Endothelial cell of umbilical vein (primary cell): Measurements from ENCODE around the gene ALDH1A2. TPM values are rescaled to one million over a fixed set of nuclear protein-coding genes. Genes with fewer than 3 reads are reported as not detected.

Experiments
- BruUV-seq: library from RNA; stranded (reverse); fragments of 400-500 nt; replicated peaks from 2 replicates; lab custom pipeline; 2021; lab: Mats Ljungman, UMichigan
- CTCF ChIA-PET: fragments of 300-600, 350-600 bp; sonication (Branson Sonifier 250); formaldehyde crosslinking; loops from one replicate; lab custom pipeline; 2021; ENCODE audit warnings: antibody characterized with exemption, inconsistent platforms; lab: Charles Lee
- POLR2A ChIA-PET: fragments of 300-600, 350-600 bp; sonication (Branson Sonifier 250); formaldehyde crosslinking; loops from one replicate; lab custom pipeline; 2021; ENCODE audit warnings: antibody characterized with exemption, inconsistent platforms; lab: Charles Lee
- DNase-seq: peaks from one replicate; pipeline ENCODE4 v3.0.0-alpha.2; 2011; ENCODE audit warnings: low read depth, low spot score
- FAIRE-seq: peaks from 2 replicates; lab custom pipeline; 2011; peaks lifted over from hg19 to GRCh38; lab: Jason Lieb, UNC
- H2AFZ ChIP-seq: 2 replicates; pipeline ENCODE4 v1.6.0; 2012; ENCODE audit warnings: low read depth, low read length, control low read depth, inconsistent platforms
- H3K27ac ChIP-seq: 2 replicates; pipeline ENCODE4 v1.5.1; 2011; ENCODE audit warnings: low read depth, mild to moderate bottlenecking, control low read depth, low read length, moderate library complexity; ENCODE audit not compliant: insufficient read depth
- H3K27me3 ChIP-seq, 2 experiments: 2 replicates each; pipeline versions ENCODE4 v1.6.0 to v1.6.1; 2011; ENCODE audit warnings: low read length in 2 of 2, mixed read lengths in 1 of 2; ENCODE audit not compliant: control insufficient read depth in 2 of 2, insufficient read depth in 2 of 2
- H3K36me3 ChIP-seq, 2 experiments: 2 replicates in 1 of 2; 3 replicates in 1 of 2; pipeline ENCODE4 v1.5.1; 2011; ENCODE audit warnings: low read length in 2 of 2, mild to moderate bottlenecking in 1 of 2, moderate library complexity in 1 of 2; ENCODE audit not compliant: control insufficient read depth in 2 of 2, insufficient read depth in 2 of 2; ENCODE audit errors: extremely low read depth in 1 of 2
- H3K4me1 ChIP-seq: 3 replicates; pipeline ENCODE4 v1.5.1; 2011; ENCODE audit warnings: mild to moderate bottlenecking, low read length; ENCODE audit not compliant: control insufficient read depth, insufficient read depth; ENCODE audit errors: extremely low read depth
- H3K4me2 ChIP-seq: 2 replicates; pipeline ENCODE4 v1.6.1; 2011; ENCODE audit warnings: low read length, control low read depth, mixed read lengths; ENCODE audit not compliant: insufficient read depth
- H3K4me3 ChIP-seq, 3 experiments: fragments of 200-600 bp in 1 of 3; sonication (generic), shearing (Covaris generic) in 1 of 3; replicated peaks in 1 of 3; 2 replicates each; pipeline ENCODE4 v1.5.1; 2011 to 2016; ENCODE audit warnings: control low read depth in 3 of 3, low read length in 3 of 3, mild to moderate bottlenecking in 2 of 3, inconsistent platforms in 1 of 3, low read depth in 1 of 3, moderate library complexity in 1 of 3; ENCODE audit not compliant: insufficient read depth in 1 of 3
- H3K79me2 ChIP-seq: 2 replicates; pipeline ENCODE4 v1.6.0; 2012; ENCODE audit warnings: low read length, inconsistent platforms; ENCODE audit not compliant: control insufficient read depth, insufficient read depth
- H3K9ac ChIP-seq: replicated peaks from 2 replicates; pipeline ENCODE3; 2011; ENCODE audit warnings: low read length, control low read depth; ENCODE audit not compliant: insufficient read depth; ENCODE audit errors: extremely low read depth
- H3K9me1 ChIP-seq: replicated peaks from 3 replicates; pipeline ENCODE4 v1.6.0; 2011; ENCODE audit warnings: mild to moderate bottlenecking, low read length; ENCODE audit not compliant: control insufficient read depth, insufficient read depth; ENCODE audit errors: extremely low read depth
- H3K9me3 ChIP-seq: replicated peaks from 2 replicates; pipeline ENCODE4 v1.5.1; 2012; ENCODE audit warnings: low read length, inconsistent platforms; ENCODE audit not compliant: control insufficient read depth, insufficient read depth
- H4K20me1 ChIP-seq: replicated peaks from 2 replicates; pipeline ENCODE3; 2011; ENCODE audit warnings: mild to moderate bottlenecking, low read length; ENCODE audit not compliant: control insufficient read depth, insufficient read depth; ENCODE audit errors: extremely low read depth
- EZH2 ChIP-seq: IDR thresholded peaks from 2 replicates; pipeline ENCODE4 v1.6.1; 2012; ENCODE audit warnings: borderline replicate concordance, low read depth, mild to moderate bottlenecking, moderate library complexity, low read length, inconsistent platforms; ENCODE audit not compliant: severe bottlenecking
- FOS ChIP-seq: IDR thresholded peaks from 2 replicates; pipeline ENCODE4 v1.6.1; 2011; ENCODE audit warnings: mild to moderate bottlenecking, low read length, moderate library complexity, borderline replicate concordance; ENCODE audit not compliant: insufficient read depth
- GATA2 ChIP-seq: IDR thresholded peaks from 2 replicates; pipeline ENCODE4 v1.7.0; 2011; ENCODE audit warnings: low read depth, mild to moderate bottlenecking, moderate library complexity, mixed read lengths, low read length; ENCODE audit not compliant: insufficient read length, insufficient read depth
- JUN ChIP-seq: IDR thresholded peaks from 2 replicates; pipeline ENCODE4 v1.6.1; 2011; ENCODE audit warnings: borderline replicate concordance, low read depth; ENCODE audit not compliant: insufficient read length, insufficient read depth
- MYC ChIP-seq: IDR thresholded peaks from one replicate; pipeline ENCODE4 v1.6.1; 2011; ENCODE audit warnings: mild to moderate bottlenecking, low read depth, low read length
- POLR2A ChIP-seq: IDR thresholded peaks from 2 replicates; pipeline ENCODE4 v1.6.1; 2012; ENCODE audit warnings: low read depth, mild to moderate bottlenecking, control low read depth, low read length
- POLR2AphosphoS5 ChIP-seq: IDR thresholded peaks from 2 replicates; pipeline ENCODE4 v1.6.1; 2012; ENCODE audit warnings: low read depth, mild to moderate bottlenecking, control low read depth, low read length, moderate library complexity; ENCODE audit not compliant: insufficient read depth
- dilution Hi-C: fragments of 300-500 bp; cut with MboI; formaldehyde crosslinking; loops from one replicate; pipeline ENCODE4 v1.15.0; 2019; ENCODE audit warnings: low sequenced_read_pairs; ENCODE audit not compliant: extremely low pct_ligation_motif_present
- intact Hi-C: fragments of 100-400 bp; cut with micrococcal nuclease; formaldehyde crosslinking; loops from one replicate; pipeline ENCODE4 v1.10.0; 2022
- polyA plus RNA-seq, 4 experiments: library from polyadenylated mRNA; depleted of rRNA in 3 of 4; stranded (reverse) in 3 of 4; unstranded in 1 of 4; fragments of >200 nt; gene quantifications; 2 replicates each; pipeline versions ENCODE4 v1.2.1 to v1.2.3, GENCODE V29; 2011 to 2012; ENCODE audit warnings: missing spikeins in 1 of 4
- total RNA-seq: library from RNA; stranded (reverse); gene quantifications from 2 replicates; pipeline ENCODE4 v1.2.3, GENCODE V29; 2021
- TF ChIP-seq, protein P1 (sequence below): IDR thresholded peaks from 2 replicates; pipeline ENCODE4 v1.6.1; 2011; ENCODE audit not compliant: insufficient read depth, insufficient read length
- TF ChIP-seq, protein P2 (sequence below), 2 donors: IDR thresholded peaks; 1 replicate in 1 of 2; 2 replicates in 1 of 2; pipeline ENCODE4 v1.5.1; 2011; ENCODE audit warnings: low read length in 2 of 2, mild to moderate bottlenecking in 2 of 2, moderate library complexity in 2 of 2, control low read depth in 1 of 2, inconsistent platforms in 1 of 2, low read depth in 1 of 2; ENCODE audit not compliant: insufficient read depth in 1 of 2; ENCODE audit errors: extremely low read depth in 1 of 2

The ALDH1A2 gene
- total and polyA plus RNA-seq, 2 donors (not counting 3 experiments of a cell fraction or from before 2014, with no cell fraction given), result 16.3 to 34.9 TPM

DNA sequence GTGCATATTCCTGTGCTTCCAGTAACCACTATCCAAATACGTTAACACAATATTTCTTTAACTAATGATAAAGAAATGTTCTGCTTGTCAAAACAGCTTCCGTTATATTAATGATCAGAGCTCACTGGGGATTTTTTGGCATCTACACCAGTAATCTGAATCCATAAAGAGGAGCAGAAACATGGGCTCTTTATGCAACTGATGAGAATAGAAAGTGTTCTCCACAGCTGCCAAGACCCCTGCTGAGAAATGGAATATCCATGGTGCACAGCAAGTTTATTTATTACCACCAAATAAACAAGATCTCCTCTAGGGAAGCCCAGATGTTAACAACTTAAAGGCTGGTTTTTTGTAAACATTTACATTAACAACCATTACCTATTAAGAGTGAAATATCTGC, 54.5 kb downstream of the ALDH1A2 start:
- intact Hi-C loops, result no loop called here
- Histone ChIP-seq H4K20me1 (no peaks in the 10 kb centered on the region), H3K9ac (no peak overlapping the region), H3K27me3 (no peaks in the 10 kb centered on the region), H3K79me2 (no peaks in the 10 kb centered on the region), H3K4me3 (no peak overlapping the region), H3K27ac (no peak overlapping the region), H3K9me1 (no peaks in the 10 kb centered on the region), H3K4me1 (no peaks in the 10 kb centered on the region), H3K36me3 (no peaks in the 10 kb centered on the region), H2AFZ (no peak overlapping the region), H3K4me2 (no peak overlapping the region), H3K9me3 (no peaks in the 10 kb centered on the region)
- CTCF ChIA-PET, result interaction anchor here (1.0 to 1.7 kb wide), 4 partner anchors 8 to 60 kb away, joined by 3 to 6 read pairs (median 3); no protein-coding TSS in a partner anchor
- POLR2A ChIA-PET, result no interaction called here
- no TSS peak for BruUV-seq
- dilution Hi-C loops, result no loop called here
- TF ChIP-seq POLR2A, result no peak
- TF ChIP-seq EZH2, result no peak
- TF ChIP-seq, protein P1, sequence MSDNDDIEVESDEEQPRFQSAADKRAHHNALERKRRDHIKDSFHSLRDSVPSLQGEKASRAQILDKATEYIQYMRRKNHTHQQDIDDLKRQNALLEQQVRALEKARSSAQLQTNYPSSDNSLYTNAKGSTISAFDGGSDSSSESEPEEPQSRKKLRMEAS, result no peak
- TF ChIP-seq, protein P2, sequence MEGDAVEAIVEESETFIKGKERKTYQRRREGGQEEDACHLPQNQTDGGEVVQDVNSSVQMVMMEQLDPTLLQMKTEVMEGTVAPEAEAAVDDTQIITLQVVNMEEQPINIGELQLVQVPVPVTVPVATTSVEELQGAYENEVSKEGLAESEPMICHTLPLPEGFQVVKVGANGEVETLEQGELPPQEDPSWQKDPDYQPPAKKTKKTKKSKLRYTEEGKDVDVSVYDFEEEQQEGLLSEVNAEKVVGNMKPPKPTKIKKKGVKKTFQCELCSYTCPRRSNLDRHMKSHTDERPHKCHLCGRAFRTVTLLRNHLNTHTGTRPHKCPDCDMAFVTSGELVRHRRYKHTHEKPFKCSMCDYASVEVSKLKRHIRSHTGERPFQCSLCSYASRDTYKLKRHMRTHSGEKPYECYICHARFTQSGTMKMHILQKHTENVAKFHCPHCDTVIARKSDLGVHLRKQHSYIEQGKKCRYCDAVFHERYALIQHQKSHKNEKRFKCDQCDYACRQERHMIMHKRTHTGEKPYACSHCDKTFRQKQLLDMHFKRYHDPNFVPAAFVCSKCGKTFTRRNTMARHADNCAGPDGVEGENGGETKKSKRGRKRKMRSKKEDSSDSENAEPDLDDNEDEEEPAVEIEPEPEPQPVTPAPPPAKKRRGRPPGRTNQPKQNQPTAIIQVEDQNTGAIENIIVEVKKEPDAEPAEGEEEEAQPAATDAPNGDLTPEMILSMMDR (IDR thresholded peaks at IDR 0.05; ENCODE audit: extremely low read depth in 1 of 2, insufficient read depth in 1 of 2, low read depth in 1 of 2, low read length in 2 of 2), result no peak
- TF ChIP-seq MYC, result no peak
- TF ChIP-seq POLR2AphosphoS5, result no peak
- no peak for TF ChIP-seq GATA2
- no peak for TF ChIP-seq FOS
- TF ChIP-seq JUN, result no peak
- FAIRE-seq (no peak), DNase-seq (no peak)
